Heart right ventricle (tissue), 16 donors: ENCODE data around the gene EPX. TPM values are rescaled to one million over a fixed set of nuclear protein-coding genes. Genes with fewer than 3 reads are reported as not detected.

Experiments used
- ATAC-seq, 8 donors: fragments of 200-7000 bp; cut with Tn5 transposase; one replicate each; pipeline ENCODE4 v1.9.1; 2020; ENCODE audit warnings: mild to moderate bottlenecking in 8 of 8, moderate library complexity in 8 of 8, moderate number of reproducible peaks in 1 of 8
- DNase-seq, 2 donors: peaks; one replicate each; pipeline ENCODE4 v3.0.0-alpha.2; 2020
- H3K27ac ChIP-seq, 10 donors: fragments of 200-600 bp; sonication (generic) in 2 of 10; one replicate each; pipeline versions ENCODE4 v1.5.0 to v1.8.0; 2020 to 2022; ENCODE audit warnings: mild to moderate bottlenecking in 3 of 10
- H3K27me3 ChIP-seq, 7 donors: fragments of 200-600 bp; one replicate each; pipeline ENCODE4 v1.8.0; 2021 to 2022; ENCODE audit warnings: mild to moderate bottlenecking in 2 of 7
- H3K36me3 ChIP-seq, 9 donors: fragments of 200-600 bp; sonication (generic) in 1 of 9; one replicate each; pipeline versions ENCODE4 v1.5.0 to v1.8.0; 2020 to 2022; ENCODE audit warnings: mild to moderate bottlenecking in 2 of 9
- H3K4me1 ChIP-seq, 9 donors: fragments of 200-600 bp; sonication (generic) in 1 of 9; one replicate each; pipeline versions ENCODE4 v1.5.0 to v1.8.0; 2020 to 2022; ENCODE audit warnings: mild to moderate bottlenecking in 4 of 9
- H3K4me3 ChIP-seq, 10 donors: fragments of 200-600 bp; sonication (generic) in 2 of 10; one replicate each; pipeline versions ENCODE4 v1.5.0 to v1.8.0; 2020 to 2022; ENCODE audit warnings: mild to moderate bottlenecking in 7 of 10, moderate library complexity in 2 of 10
- H3K9me3 ChIP-seq, 11 donors: fragments of 200-600 bp in 10 of 11; sonication (generic) in 2 of 11; one replicate each; pipeline versions ENCODE4 v1.5.0 to v1.8.0; 2013 to 2022; ENCODE audit warnings: mild to moderate bottlenecking in 2 of 11, control low read depth in 1 of 11, moderate library complexity in 1 of 11
- WGBS, 2 donors: extraction: QIAGEN DNeasy Blood & Tissue Kit; methylation state at CpG; one replicate each; pipeline ENCODE4 v1.1.7; 2013; ENCODE audit warnings: inconsistent platforms in 1 of 2; 5-methylcytosine and 5-hydroxymethylcytosine counted together
- intact Hi-C, 10 donors: fragments of 100-400 bp; cut with DNase I; formaldehyde crosslinking; loops; one replicate each; pipeline versions ENCODE4 v1.11.1 to v1.14.2; 2022
- polyA plus RNA-seq, 2 donors: library from polyadenylated mRNA; stranded (reverse); fragments of 200-250 nt; gene quantifications; one replicate each; pipeline ENCODE4 v1.2.3, GENCODE V29; 2013
- total RNA-seq, 10 donors: library from RNA; stranded (reverse); fragmentation: NEBNext Ultra II Directional in 3 of 10; extraction: Animal tissue kit (Norgen Biotek cat#: 25700) in 3 of 10; gene quantifications; one replicate each; pipeline versions ENCODE4 v1.2.1 to v1.2.4, GENCODE V29; 2021 to 2023
- TF ChIP-seq, protein P1 (sequence below), 9 donors: fragments of 200-600 bp; sonication (generic) in 2 of 9; IDR thresholded peaks; one replicate each; pipeline versions ENCODE4 v1.5.0 to v1.8.0; 2021 to 2022; ENCODE audit warnings: antibody characterized with exemption in 9 of 9, mild to moderate bottlenecking in 5 of 9, moderate library complexity in 1 of 9
- donor health status: Arrhythmogenic right ventricular cardiomyopathy.
- donor health status: ischemic (EF 13 %, LVEDD 7.1; RV severe dilation, severe dysfunction).
- donor health status: healthy with polysubstance abuse.
- donor health status: DM: no; HTN: yes; CAD: no.
- donor health status: DM: no; HTN: no; CAD: no.
- donor health status: ischemic (EF 25% LVEDD 6.9; RV normal size, moderate dysfunction).
- donor health status: ischemic (EF 25% LVEDD 5.7; RV mildly dilated, moderate dysfunction).
- donor health status: healthy.
- donor health status: DM: yes; HTN: yes; CAD: no.
- donor health status: Ischemic cardiomyopathy.
- donor health status: ischemic (EF 35%, LVEDD 5.7; RV mildly dilated, moderate dysfunction).
- donor health status: nonischemic (EF 11% LVEDD 7.7; RV severe dilation, severe dysfunction).
- donor health status: DM: yes; HTN: yes; CAD: no.
- donor health status: PGD.
- donor health status: ischemic (EF 29% LVEDD 5.4; RV normal size, mild dysfunction).
- donor health status: nonischemic (EF 23%, LVEDD 6.1; RV moderate dilation, normal function).

Gene EPX
- total and polyA plus RNA-seq, 12 donors = not detected

DNA sequence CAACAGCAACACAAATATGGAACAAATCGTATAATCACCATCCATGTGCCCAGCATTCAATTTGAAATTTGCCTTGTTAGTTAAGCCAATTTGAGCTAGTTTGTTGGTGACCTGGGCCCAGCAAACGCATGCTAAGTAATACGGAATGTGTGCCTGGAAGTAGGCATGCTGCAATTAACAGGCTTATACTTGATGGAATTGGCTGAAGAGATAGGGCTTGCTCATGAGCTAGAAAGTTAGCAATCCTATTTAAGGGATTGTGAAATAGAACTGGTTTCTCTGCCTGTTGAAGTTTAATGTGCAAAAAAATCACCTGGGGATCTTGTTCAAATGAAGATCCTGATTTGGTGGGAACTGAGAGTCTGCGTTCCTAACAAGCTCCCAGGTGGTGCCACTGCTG lies 37.4 kb downstream of the EPX start:
- Histone ChIP-seq H3K4me1 (peaks cover 0 to 19% (median 0%) of the 10 kb centered on the region in 9 donors), H3K27me3 (peaks cover 0 to 77% (median 44%) of the 10 kb centered on the region in 7 donors), H3K4me3 (no peak overlapping the region), H3K36me3 (no peaks in the 10 kb centered on the region), H3K9me3 (no peaks in the 10 kb centered on the region), H3K27ac (no peak overlapping the region)
- TF ChIP-seq, protein P1, sequence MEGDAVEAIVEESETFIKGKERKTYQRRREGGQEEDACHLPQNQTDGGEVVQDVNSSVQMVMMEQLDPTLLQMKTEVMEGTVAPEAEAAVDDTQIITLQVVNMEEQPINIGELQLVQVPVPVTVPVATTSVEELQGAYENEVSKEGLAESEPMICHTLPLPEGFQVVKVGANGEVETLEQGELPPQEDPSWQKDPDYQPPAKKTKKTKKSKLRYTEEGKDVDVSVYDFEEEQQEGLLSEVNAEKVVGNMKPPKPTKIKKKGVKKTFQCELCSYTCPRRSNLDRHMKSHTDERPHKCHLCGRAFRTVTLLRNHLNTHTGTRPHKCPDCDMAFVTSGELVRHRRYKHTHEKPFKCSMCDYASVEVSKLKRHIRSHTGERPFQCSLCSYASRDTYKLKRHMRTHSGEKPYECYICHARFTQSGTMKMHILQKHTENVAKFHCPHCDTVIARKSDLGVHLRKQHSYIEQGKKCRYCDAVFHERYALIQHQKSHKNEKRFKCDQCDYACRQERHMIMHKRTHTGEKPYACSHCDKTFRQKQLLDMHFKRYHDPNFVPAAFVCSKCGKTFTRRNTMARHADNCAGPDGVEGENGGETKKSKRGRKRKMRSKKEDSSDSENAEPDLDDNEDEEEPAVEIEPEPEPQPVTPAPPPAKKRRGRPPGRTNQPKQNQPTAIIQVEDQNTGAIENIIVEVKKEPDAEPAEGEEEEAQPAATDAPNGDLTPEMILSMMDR (IDR thresholded peaks at IDR 0.05) = no peak
- DNase-seq (no peak), ATAC-seq (no peak)
- intact Hi-C loops = loop anchor here in 1 of 10 donors (10.0 kb wide), 1 partner anchor 65 kb away; no protein-coding TSS in a partner anchor
- 90 to 93% methylated on average over 4 of the region's 4 CpGs for WGBS, 2 donors

DNA sequence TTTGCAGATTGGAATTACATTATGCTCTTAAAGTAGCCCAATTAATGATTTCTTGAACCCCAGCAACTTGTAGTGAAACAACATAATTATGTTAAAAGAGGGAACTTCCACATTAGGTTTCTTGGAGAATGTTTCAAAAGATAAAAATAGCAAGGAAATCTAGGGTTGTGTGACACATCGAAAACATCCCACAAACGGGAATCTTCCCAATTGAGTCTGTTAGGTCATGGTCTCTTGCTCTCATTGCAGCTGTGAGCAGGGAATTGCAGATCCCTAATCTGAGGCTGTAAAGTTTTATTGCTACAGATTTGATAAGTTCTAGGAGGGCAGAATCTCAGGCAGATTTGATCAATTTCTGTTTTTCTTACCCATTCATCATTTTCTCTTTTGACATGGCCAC lies 39.1 kb downstream of the EPX start:
- DNase-seq (no peak), ATAC-seq (no peak)
- Histone ChIP-seq H3K27ac (no peak overlapping the region), H3K4me1 (peaks cover 0 to 19% (median 0%) of the 10 kb centered on the region in 9 donors), H3K36me3 (no peaks in the 10 kb centered on the region), H3K4me3 (no peak overlapping the region), H3K9me3 (no peaks in the 10 kb centered on the region), H3K27me3 (peaks cover 0 to 88% (median 55%) of the 10 kb centered on the region in 7 donors)
- TF ChIP-seq, protein P1 (IDR thresholded peaks at IDR 0.05) = no peak
- intact Hi-C loops = loop anchor here in 1 of 10 donors (10.0 kb wide), 1 partner anchor 63 kb away; no protein-coding TSS in a partner anchor
- 38 to 60% methylated on average over 2 of the region's 2 CpGs for WGBS, 2 donors

DNA sequence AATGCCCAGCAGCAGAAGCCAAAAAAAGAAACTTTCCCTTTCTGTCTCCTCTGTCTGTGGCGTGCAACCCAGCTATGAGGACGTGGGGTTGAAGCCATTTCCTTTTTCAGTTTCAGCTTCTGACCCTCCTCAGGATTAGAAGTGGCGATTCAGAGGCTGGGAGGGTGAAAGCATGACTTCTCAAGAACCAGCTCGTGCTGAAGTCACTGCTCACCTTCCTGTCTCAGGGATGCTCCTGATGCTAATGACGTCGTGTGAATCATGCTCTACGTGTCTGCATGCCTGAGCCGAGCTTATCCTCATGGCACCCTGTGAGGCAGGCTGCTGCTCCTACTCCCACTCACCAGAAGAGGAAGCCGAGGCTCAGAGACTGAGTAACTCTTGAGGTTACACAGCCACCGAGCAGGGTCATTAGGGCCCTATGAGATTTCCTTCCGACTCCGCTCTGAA lies 40.2 kb downstream of the EPX start:
- no peak for DNase-seq
- peaks cover 0 to 82% (median 55%) of the 10 kb centered on the region in 7 donors for H3K27me3 ChIP-seq
- H3K27ac ChIP-seq = peak overlapping the region in 1 of 10 donors; percentile 24
- intact Hi-C loops = loop anchor here in 1 of 10 donors (10.0 kb wide), 1 partner anchor 62 kb away; no protein-coding TSS in a partner anchor
- TF ChIP-seq, protein P1 (IDR thresholded peaks at IDR 0.05) = no peak
- H3K36me3 ChIP-seq = no peaks in the 10 kb centered on the region
- H3K4me3 ChIP-seq = peak overlapping the region in 1 of 10 donors; percentile 4
- H3K4me1 ChIP-seq = peaks cover 0 to 19% (median 0%) of the 10 kb centered on the region in 9 donors
- 30 to 33% methylated on average over 12 of the region's 12 CpGs for WGBS, 2 donors
- no peaks in the 10 kb centered on the region for H3K9me3 ChIP-seq
- ATAC-seq = peak in 5 of 8 donors; percentile 24 to 69 (median 51)

DNA sequence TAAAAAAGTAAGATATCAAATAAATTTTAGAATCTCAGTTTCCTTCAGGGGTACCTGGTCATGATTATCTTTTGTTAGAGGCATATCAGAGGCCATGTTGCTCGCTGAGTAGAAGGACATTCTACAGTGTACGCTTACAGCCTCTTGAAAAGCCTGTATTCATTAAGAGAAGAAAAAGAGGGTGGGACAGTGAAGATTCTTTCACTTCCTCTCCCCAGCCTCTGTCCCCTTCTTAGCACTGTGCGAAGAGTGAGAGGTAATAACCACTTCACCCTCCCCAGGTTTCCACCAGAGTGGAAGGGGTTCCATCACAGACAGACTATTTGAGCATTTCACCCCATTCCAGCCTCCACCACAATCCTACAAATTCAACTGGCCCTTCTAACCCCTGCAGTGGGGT lies 41.0 kb downstream of the EPX start:
- ATAC-seq (peak in 1 of 8 donors; percentile 34), DNase-seq (no peak)
- Histone ChIP-seq H3K36me3 (no peaks in the 10 kb centered on the region), H3K9me3 (no peaks in the 10 kb centered on the region), H3K27me3 (peaks cover 0 to 80% (median 58%) of the 10 kb centered on the region in 7 donors), H3K27ac (no peak overlapping the region), H3K4me1 (peaks cover 0 to 19% (median 0%) of the 10 kb centered on the region in 9 donors), H3K4me3 (no peak overlapping the region)
- TF ChIP-seq, protein P1 (IDR thresholded peaks at IDR 0.05) = no peak
- intact Hi-C loops = loop anchor here in 1 of 10 donors (10.0 kb wide), 1 partner anchor 61 kb away; no protein-coding TSS in a partner anchor
- 78 to 79% methylated on average over 3 of the region's 3 CpGs for WGBS, 2 donors
